ENCODE measurements around the gene FXYD4. TPM values are rescaled to one million over a fixed set of nuclear protein-coding genes. Genes with fewer than 3 reads are reported as not detected.
A peak's percentile ranks its signal among the peaks of the same experiment; 100 is the strongest.

Gene FXYD4
- total RNA-seq, 1 experiment from 2014 or later: not detected

GRCh38 chr10:43350156-43350555 is 21.3 kb upstream of the FXYD4 start:
- Histone ChIP-seq H3K36me3 (ENCODE audit: low read depth, low read length) (no peaks in the 10 kb centered on the region), H3K4me1 (ENCODE audit: insufficient read depth, low read length) (peaks cover 36% of the 10 kb centered on the region), H3K27me3 (ENCODE audit: low read length) (no peaks in the 10 kb centered on the region), H3K9ac (ENCODE audit: low read length) (no peak overlapping the region), H4K20me1 (ENCODE audit: low read length) (no peaks in the 10 kb centered on the region), H3K79me2 (ENCODE audit: low read length) (no peaks in the 10 kb centered on the region), H3K9me2 (replicated peaks; ENCODE audit: low read length) (no peaks in the 10 kb centered on the region), H3K4me3 (ENCODE audit: low read length) (no peak overlapping the region), H3K4me2 (ENCODE audit: low read length) (peak overlapping the region; percentile 18), H3F3A (ENCODE audit: low read length, unreplicated experiment) (no peaks in the 10 kb centered on the region), H3K9me3 (ENCODE audit: low read length) (no peaks in the 10 kb centered on the region), H3K27ac (ENCODE audit: low read length) (peak overlapping the region; percentile 48), H2AFZ (ENCODE audit: low read length) (0 out of 2 replicates have a peak overlapping the region, but pooled peaks have one; percentile 35)
- ATAC-seq (no peak), DNase-seq (peak; percentile 83)
- no peak for TF ChIP-seq CTCF (conservative IDR thresholded peaks at IDR 0.05; ENCODE audit: low read depth, low read length)
- TF ChIP-seq EZH2 (IDR thresholded peaks at IDR 0.05; ENCODE audit: low read length, unreplicated experiment): no peak
- TF ChIP-seq EZH2phosphoT487 (IDR thresholded peaks at IDR 0.05; ENCODE audit: borderline replicate concordance, low read length): no peak
- ChIA-PET CTCF (no interaction called here), POLR2A (ENCODE audit: unreplicated experiment) (no interaction called here)
- intact Hi-C loops (cut with micrococcal nuclease): no loop called here
- BruUV-seq (replicated peaks): no TSS peak

GRCh38 chr10:43350686-43351085 is 20.8 kb upstream of the FXYD4 start:
- Histone ChIP-seq H3K79me2 (ENCODE audit: low read length) (no peaks in the 10 kb centered on the region), H2AFZ (ENCODE audit: low read length) (0 out of 2 replicates have a peak overlapping the region, but pooled peaks have one; percentile 35), H3K4me3 (ENCODE audit: low read length) (no peak overlapping the region), H3K9ac (ENCODE audit: low read length) (no peak overlapping the region), H3K36me3 (ENCODE audit: low read depth, low read length) (no peaks in the 10 kb centered on the region), H3K27ac (ENCODE audit: low read length) (0 out of 2 replicates have a peak overlapping the region, but pooled peaks have one; percentile 6), H3K9me2 (replicated peaks; ENCODE audit: low read length) (no peaks in the 10 kb centered on the region), H3K4me2 (ENCODE audit: low read length) (peak overlapping the region; percentile 18), H4K20me1 (ENCODE audit: low read length) (no peaks in the 10 kb centered on the region), H3F3A (ENCODE audit: low read length, unreplicated experiment) (no peaks in the 10 kb centered on the region), H3K4me1 (ENCODE audit: insufficient read depth, low read length) (peaks cover 41% of the 10 kb centered on the region), H3K27me3 (ENCODE audit: low read length) (no peaks in the 10 kb centered on the region), H3K9me3 (ENCODE audit: low read length) (no peaks in the 10 kb centered on the region)
- BruUV-seq (replicated peaks): no TSS peak
- ATAC-seq (no peak), DNase-seq (no peak)
- ChIA-PET POLR2A (ENCODE audit: unreplicated experiment) (no interaction called here), CTCF (no interaction called here)
- intact Hi-C loops (cut with micrococcal nuclease): no loop called here
- TF ChIP-seq EZH2 (IDR thresholded peaks at IDR 0.05; ENCODE audit: low read length, unreplicated experiment): no peak
- no peak for TF ChIP-seq EZH2phosphoT487 (IDR thresholded peaks at IDR 0.05; ENCODE audit: borderline replicate concordance, low read length)
- no peak for TF ChIP-seq CTCF (conservative IDR thresholded peaks at IDR 0.05; ENCODE audit: low read depth, low read length)

GRCh38 chr10:43351301-43351700 is 20.1 kb upstream of the FXYD4 start:
- Histone ChIP-seq H3K9ac (ENCODE audit: low read length) (no peak overlapping the region), H3K4me3 (ENCODE audit: low read length) (no peak overlapping the region), H3F3A (ENCODE audit: low read length, unreplicated experiment) (no peaks in the 10 kb centered on the region), H3K79me2 (ENCODE audit: low read length) (no peaks in the 10 kb centered on the region), H4K20me1 (ENCODE audit: low read length) (no peaks in the 10 kb centered on the region), H2AFZ (ENCODE audit: low read length) (no peak overlapping the region), H3K9me2 (replicated peaks; ENCODE audit: low read length) (no peaks in the 10 kb centered on the region), H3K4me2 (ENCODE audit: low read length) (no peak overlapping the region), H3K36me3 (ENCODE audit: low read depth, low read length) (no peaks in the 10 kb centered on the region), H3K27ac (ENCODE audit: low read length) (no peak overlapping the region), H3K9me3 (ENCODE audit: low read length) (no peaks in the 10 kb centered on the region), H3K27me3 (ENCODE audit: low read length) (no peaks in the 10 kb centered on the region), H3K4me1 (ENCODE audit: insufficient read depth, low read length) (peaks cover 46% of the 10 kb centered on the region)
- ChIA-PET POLR2A (ENCODE audit: unreplicated experiment) (no interaction called here), CTCF (no interaction called here)
- no TSS peak for BruUV-seq (replicated peaks)
- DNase-seq (no peak), ATAC-seq (no peak)
- TF ChIP-seq EZH2 (IDR thresholded peaks at IDR 0.05; ENCODE audit: low read length, unreplicated experiment) (no peak), EZH2phosphoT487 (IDR thresholded peaks at IDR 0.05; ENCODE audit: borderline replicate concordance, low read length) (no peak), CTCF (conservative IDR thresholded peaks at IDR 0.05; ENCODE audit: low read depth, low read length) (no peak)
- intact Hi-C loops (cut with micrococcal nuclease): no loop called here
